HepG2 (cell line): Measurements from ENCODE around the gene DLG5. TPM values are rescaled to one million over a fixed set of nuclear protein-coding genes. Genes with fewer than 3 reads are reported as not detected.

Experiments used
- ATAC-seq: fragments of 200-7000 bp; cut with Tn5 transposase; 3 replicates; pipeline ENCODE4 v1.9.1; 2020; ENCODE audit warnings: mild to moderate bottlenecking, moderate library complexity
- BruUV-seq: library from RNA; stranded (reverse); fragments of 400-500 nt; replicated peaks from 2 replicates; lab custom pipeline; 2021; lab: Mats Ljungman, UMichigan
- CTCF ChIA-PET: fragments of 300-600 bp; formaldehyde crosslinking; extraction: SDS; loops from one replicate; lab custom pipeline; 2021; ENCODE audit warnings: low total read pairs, inconsistent platforms, low intra/inter-chr PET ratio; lab: Yijun Ruan, JAX
- POLR2A ChIA-PET: fragments of 350-600 bp; sonication (Branson Sonifier 250); formaldehyde crosslinking; loops from one replicate; lab custom pipeline; 2020; ENCODE audit warnings: antibody characterized with exemption, inconsistent platforms; lab: Yijun Ruan, JAX
- DNase-seq: peaks from one replicate; pipeline ENCODE4 v3.0.0-alpha.2; 2015; ENCODE audit warnings: low spot score
- FAIRE-seq: peaks from 3 replicates; lab custom pipeline; 2011; peaks lifted over from hg19 to GRCh38; lab: Jason Lieb, UNC
- H2AFZ ChIP-seq: one replicate; pipeline ENCODE4 v1.6.1; 2011; ENCODE audit warnings: low read length, inconsistent platforms
- H3K27ac ChIP-seq: fragments of 300-600 bp; 3 replicates; pipeline ENCODE4 v1.8.0; 2011; ENCODE audit warnings: mixed run types, mild to moderate bottlenecking, mixed read lengths, low read length, inconsistent platforms; ENCODE audit not compliant: insufficient read depth; ENCODE audit errors: extremely low read length
- H3K27me3 ChIP-seq, 2 experiments: fragments of 200-600 bp in 1 of 2; 2 replicates in 1 of 2; 3 replicates in 1 of 2; pipeline versions ENCODE4 v1.6.0 to v1.8.0; 2011; ENCODE audit warnings: low read length in 2 of 2, mild to moderate bottlenecking in 2 of 2, moderate library complexity in 2 of 2, inconsistent platforms in 1 of 2; ENCODE audit not compliant: insufficient read depth in 2 of 2, control insufficient read depth in 1 of 2
- H3K36me3 ChIP-seq, 2 experiments: fragments of 200-600 bp in 1 of 2; replicated peaks in 1 of 2; 2 replicates in 1 of 2; 3 replicates in 1 of 2; pipeline versions ENCODE4 v1.5.1 to v1.8.0; 2011; ENCODE audit warnings: low read length in 2 of 2, inconsistent platforms in 1 of 2; ENCODE audit not compliant: insufficient read depth in 2 of 2, control insufficient read depth in 1 of 2
- H3K4me1 ChIP-seq: 2 replicates; pipeline ENCODE4 v1.5.1; 2012; ENCODE audit warnings: low read length, inconsistent platforms; ENCODE audit not compliant: insufficient read depth
- H3K4me2 ChIP-seq: 2 replicates; pipeline ENCODE4 v1.6.0; 2011; ENCODE audit warnings: low read depth, low read length, inconsistent platforms
- H3K4me3 ChIP-seq, 3 experiments: fragments of 200-600 bp in 1 of 3; sonication (generic), shearing (Covaris generic) in 1 of 3; replicated peaks in 1 of 3; 2 replicates each; pipeline ENCODE4 v1.5.1; 2011 to 2016; ENCODE audit warnings: low read length in 3 of 3, inconsistent platforms in 2 of 3, low read depth in 2 of 3, mild to moderate bottlenecking in 2 of 3, control low read depth in 1 of 3, mixed read lengths in 1 of 3; ENCODE audit not compliant: insufficient read depth in 1 of 3
- H3K79me2 ChIP-seq: one replicate; pipeline ENCODE4 v1.6.1; 2011; ENCODE audit warnings: low read length, inconsistent platforms; ENCODE audit not compliant: insufficient read depth
- H3K9ac ChIP-seq: 2 replicates; pipeline ENCODE4 v1.6.0; 2011; ENCODE audit warnings: mild to moderate bottlenecking, low read depth, low read length, inconsistent platforms; ENCODE audit not compliant: insufficient read depth
- H3K9me3 ChIP-seq: 2 replicates; pipeline ENCODE4 v1.5.1; 2012; ENCODE audit warnings: mild to moderate bottlenecking, low read length
- H4K20me1 ChIP-seq: 2 replicates; pipeline ENCODE4 v1.6.0; 2011; ENCODE audit warnings: inconsistent platforms, mild to moderate bottlenecking, low read length, moderate library complexity; ENCODE audit not compliant: insufficient read depth
- ELF4 ChIP-seq: sonication (generic); formaldehyde crosslinking; IDR thresholded peaks from 2 replicates; pipeline ENCODE4 v1.5.0; 2020; ENCODE audit warnings: missing genetic modification reagents, mild to moderate bottlenecking, moderate library complexity, borderline replicate concordance
- FOSL2 ChIP-seq: sonication (generic); formaldehyde crosslinking; IDR thresholded peaks from 2 replicates; pipeline ENCODE4 v1.4.0; 2020; ENCODE audit warnings: missing genetic modification reagents
- MBNL3 ChIP-seq: fragments of 250-450 bp; sonication (Bioruptor Pico); conservative IDR thresholded peaks from 2 replicates; pipeline ENCODE4 v1.8.0; 2022; ENCODE audit warnings: mild to moderate bottlenecking, inconsistent platforms
- SALL1 ChIP-seq: sonication (generic); formaldehyde crosslinking; IDR thresholded peaks from 2 replicates; pipeline ENCODE4 v1.8.0; 2022; ENCODE audit warnings: mild to moderate bottlenecking, missing genetic modification reagents
- YEATS4 ChIP-seq: sonication (generic); formaldehyde crosslinking; IDR thresholded peaks from 2 replicates; pipeline ENCODE4 v1.4.0; 2020; ENCODE audit warnings: missing genetic modification reagents, borderline replicate concordance
- ZBTB7A ChIP-seq: sonication (generic); formaldehyde crosslinking; IDR thresholded peaks from 2 replicates; pipeline ENCODE4 v1.8.0; 2022; ENCODE audit warnings: mild to moderate bottlenecking, missing genetic modification reagents
- ZC3H13 ChIP-seq: sonication (generic); formaldehyde crosslinking; IDR thresholded peaks from 2 replicates; pipeline ENCODE4 v1.8.1; 2023; ENCODE audit warnings: mild to moderate bottlenecking, missing genetic modification reagents, moderate library complexity
- ZFP1 ChIP-seq: IDR thresholded peaks from 2 replicates; pipeline ENCODE4 v1.6.1; 2016
- ZFP41 ChIP-seq: sonication (generic); formaldehyde crosslinking; IDR thresholded peaks from 2 replicates; pipeline ENCODE4 v1.4.0; 2020; ENCODE audit warnings: mild to moderate bottlenecking, missing genetic modification reagents, borderline replicate concordance
- ZNF230 ChIP-seq: sonication (generic); formaldehyde crosslinking; IDR thresholded peaks from 2 replicates; pipeline ENCODE4 v1.4.0; 2020; ENCODE audit warnings: mild to moderate bottlenecking, missing genetic modification reagents
- ZNF281 ChIP-seq: sonication (generic); formaldehyde crosslinking; IDR thresholded peaks from 2 replicates; pipeline ENCODE4 v1.4.0; 2020; ENCODE audit warnings: missing genetic modification reagents, borderline replicate concordance
- ZNF687 ChIP-seq: sonication (generic); formaldehyde crosslinking; IDR thresholded peaks from 2 replicates; pipeline ENCODE4 v1.5.1; 2020; ENCODE audit warnings: mild to moderate bottlenecking, missing genetic modification reagents, moderate library complexity
- ZNF841 ChIP-seq: sonication (generic); formaldehyde crosslinking; IDR thresholded peaks from 2 replicates; pipeline ENCODE4 v1.8.1; 2023; ENCODE audit warnings: missing genetic modification reagents, borderline replicate concordance
- WGBS: methylation state at CpG from one replicate; pipeline ENCODE4 v1.1.6; 2017; ENCODE audit warnings: low lambda C conversion rate; 5-methylcytosine and 5-hydroxymethylcytosine counted together
- in situ Hi-C: cut with HindIII; loops from 2 replicates; pipeline ENCODE4 v1.10.0; 2017; ENCODE audit warnings: low pct_unique_long_range_greater_than_20kb; ENCODE audit not compliant: extremely low pct_ligation_motif_present
- intact Hi-C: fragments of 100-400 bp; cut with micrococcal nuclease; formaldehyde crosslinking; loops from one replicate; pipeline ENCODE4 v1.10.0; 2022; ENCODE audit not compliant: unreplicated experiment
- polyA plus RNA-seq, 8 experiments: library from polyadenylated mRNA; depleted of rRNA in 3 of 8; stranded (reverse) in 7 of 8; unstranded in 1 of 8; fragments of >200 nt; fragmentation: Illumina TruSeq in 4 of 8; extraction: Trizol in 4 of 8; gene quantifications; 2 replicates each; pipeline versions ENCODE4 v1.2.1 to v1.2.3, GENCODE V29; 2011 to 2016; ENCODE audit warnings: low read depth in 4 of 8, missing spikeins in 1 of 8, mixed read lengths in 1 of 8; ENCODE audit not compliant: insufficient read depth in 1 of 8
- total RNA-seq, 5 experiments: library from RNA; depleted of rRNA; stranded (reverse); fragments of >200 nt; fragmentation: Illumina TruSeq; extraction: Trizol; gene quantifications; 2 replicates each; pipeline ENCODE4 v1.2.3, GENCODE V29; 2016; ENCODE audit warnings: low read depth in 1 of 5

The DLG5 gene
- total and polyA plus RNA-seq, 2 of the 13 experiments (the other 11 are each of a cell fraction or from before 2014, with no cell fraction given), result 15.5 to 18.2 TPM

GRCh38 chr10:77955136-77955535, 28.6 kb upstream of the DLG5 start:
- FAIRE-seq, result no peak
- no peaks in the 10 kb centered on the region for H4K20me1 ChIP-seq
- intact Hi-C loops (no loop called here), in situ Hi-C loops (no loop called here)
- ChIA-PET POLR2A (no interaction called here), CTCF (no interaction called here)
- no peak overlapping the region for H3K27ac ChIP-seq
- no peak overlapping the region for H2AFZ ChIP-seq
- H3K79me2 ChIP-seq, result no peaks in the 10 kb centered on the region
- no peak for TF ChIP-seq MBNL3 (CRISPR knock-in tag)
- TF ChIP-seq ZC3H13, result no peak
- no peak for TF ChIP-seq ELF4 (CRISPR knock-in tag)
- TF ChIP-seq ZNF230 (CRISPR knock-in tag), result no peak
- TF ChIP-seq ZFP1, result no peak
- no peak for TF ChIP-seq SALL1 (CRISPR knock-in tag)
- TF ChIP-seq ZFP41 (CRISPR knock-in tag), result no peak
- H3K4me1 ChIP-seq, result 0 out of 2 replicates have a peak, but pooled peaks cover 11% of the 10 kb centered on the region
- no peak overlapping the region for H3K9ac ChIP-seq
- H3K9me3 ChIP-seq, result peaks cover 18% of the 10 kb centered on the region
- DNase-seq, result no peak
- no peak for ATAC-seq
- no peak overlapping the region for H3K4me2 ChIP-seq
- no peak overlapping the region for H3K4me3 ChIP-seq
- BruUV-seq, result no TSS peak
- H3K27me3 ChIP-seq, result no peaks in the 10 kb centered on the region
- H3K36me3 ChIP-seq, result no peaks in the 10 kb centered on the region
- 24% methylated on average over 1 of the region's 1 CpG for WGBS

GRCh38 chr10:77949167-77949566, 22.6 kb upstream of the DLG5 start:
- POLR2A ChIA-PET, result interaction anchor here (1.3 kb wide), 1 partner anchor 22 kb away, joined by 3 read pairs; no protein-coding TSS in a partner anchor
- TF ChIP-seq FOSL2, result peak; percentile 75
- peak; percentile 56 for TF ChIP-seq ZNF687 (CRISPR knock-in tag)
- peak; percentile 68; the same call in 1 of the 2 replicates for TF ChIP-seq ZNF281 (CRISPR knock-in tag)
- TF ChIP-seq ZBTB7A (CRISPR knock-in tag), result no peak
- TF ChIP-seq ZNF841, result no peak
- TF ChIP-seq YEATS4 (CRISPR knock-in tag), result no peak

More at GRCh38 chr10:77949167-77949566, 22.6 kb upstream of the DLG5 start:
- 2% methylated on average over 4 of the region's 7 CpGs for WGBS
- CTCF ChIA-PET, result no interaction called here
- peaks cover 18% of the 10 kb centered on the region for H3K9me3 ChIP-seq
- DNase-seq, result no peak
- H3K4me2 ChIP-seq, result peak overlapping the region; percentile 79
- no peak for FAIRE-seq
- peak overlapping the region; percentile 27 to 44 (median 36); a peak in 5 of 6 replicates for H3K4me3 ChIP-seq
- no peaks in the 10 kb centered on the region for H4K20me1 ChIP-seq
- peak; percentile 83 for ATAC-seq
- BruUV-seq, result no TSS peak
- peaks cover 51% of the 10 kb centered on the region for H3K4me1 ChIP-seq
- no peaks in the 10 kb centered on the region for H3K36me3 ChIP-seq
- peak overlapping the region; percentile 23; the same call in 1 of the 2 replicates for H3K9ac ChIP-seq
- no peak overlapping the region for H2AFZ ChIP-seq
- H3K79me2 ChIP-seq, result no peaks in the 10 kb centered on the region
- no peak overlapping the region for H3K27ac ChIP-seq
- intact Hi-C loops (no loop called here), in situ Hi-C loops (no loop called here)
- no peaks in the 10 kb centered on the region for H3K27me3 ChIP-seq
